MM.1S (cell line): ENCODE measurements around the gene NFILZ.

Experiments used
- DNase-seq: peaks from one replicate; pipeline ENCODE4 v3.0.0-alpha.2; 2015
- H2AFZ ChIP-seq: fragments of 300-600 bp; sonication (generic); 2 replicates; pipeline ENCODE4 v1.6.0; 2016; ENCODE audit warnings: antibody characterized with exemption, low read length
- H3F3A ChIP-seq: fragments of 300-600 bp; sonication (generic); 2 replicates; pipeline ENCODE4 v1.6.1; 2016; ENCODE audit warnings: mild to moderate bottlenecking, antibody characterized with exemption, low read length, moderate library complexity, mixed read lengths; ENCODE audit not compliant: insufficient read depth
- H3K27ac ChIP-seq: fragments of 300-600 bp; sonication (generic); 2 replicates; pipeline ENCODE4 v1.5.1; 2016; ENCODE audit warnings: mild to moderate bottlenecking, low read length
- H3K27me3 ChIP-seq: fragments of 300-600 bp; sonication (generic); replicated peaks from 2 replicates; pipeline ENCODE4 v1.6.0; 2016; ENCODE audit warnings: low read length; ENCODE audit not compliant: insufficient read depth
- H3K36me3 ChIP-seq: fragments of 300-600 bp; sonication (generic); replicated peaks from 2 replicates; pipeline ENCODE4 v1.6.1; 2016; ENCODE audit warnings: mild to moderate bottlenecking, low read length, mixed read lengths; ENCODE audit not compliant: insufficient read depth
- H3K4me1 ChIP-seq: fragments of 300-600 bp; sonication (generic); 2 replicates; pipeline ENCODE4 v1.6.1; 2016; ENCODE audit warnings: low read length, mixed read lengths
- H3K4me2 ChIP-seq: fragments of 300-600 bp; sonication (generic); 2 replicates; pipeline ENCODE4 v1.6.0; 2016; ENCODE audit warnings: low read depth, low read length
- H3K4me3 ChIP-seq: fragments of 300-600 bp; sonication (generic); 2 replicates; pipeline ENCODE4 v1.5.1; 2016; ENCODE audit warnings: low read length, mixed read lengths
- H3K79me2 ChIP-seq: fragments of 300-600 bp; sonication (generic); 2 replicates; pipeline ENCODE4 v1.6.1; 2016; ENCODE audit warnings: mixed run types, low read length, mixed read lengths
- H3K9ac ChIP-seq: fragments of 300-600 bp; sonication (generic); 2 replicates; pipeline ENCODE4 v1.6.1; 2016; ENCODE audit warnings: low read length, mixed read lengths
- H3K9me2 ChIP-seq: fragments of 300-600 bp; sonication (generic); replicated peaks from 2 replicates; pipeline ENCODE4 v1.6.1; 2016; ENCODE audit warnings: mild to moderate bottlenecking, low read length, mixed read lengths; ENCODE audit not compliant: insufficient read depth
- H3K9me3 ChIP-seq: fragments of 300-600 bp; sonication (generic); replicated peaks from 2 replicates; pipeline ENCODE4 v1.6.1; 2016; ENCODE audit warnings: mild to moderate bottlenecking, low read length, mixed read lengths; ENCODE audit not compliant: insufficient read depth
- H4K20me1 ChIP-seq: fragments of 300-600 bp; sonication (generic); 2 replicates; pipeline ENCODE4 v1.6.1; 2016; ENCODE audit warnings: mild to moderate bottlenecking, low read length, moderate library complexity, mixed read lengths; ENCODE audit not compliant: insufficient read depth
- EZH2 ChIP-seq: fragments of 300-600 bp; sonication (generic); optimal IDR thresholded peaks from 2 replicates; pipeline ENCODE3; 2017; ENCODE audit warnings: low read depth, mild to moderate bottlenecking, antibody characterized with exemption, low read length, mixed read lengths
- EZH2phosphoT487 ChIP-seq: fragments of 300-600 bp; sonication (generic); IDR thresholded peaks from 2 replicates; pipeline ENCODE4 v1.6.1; 2018; ENCODE audit warnings: antibody characterized with exemption, low read length
- TF ChIP-seq, protein P1 (sequence below): fragments of 300-600 bp; sonication (generic); IDR thresholded peaks from 2 replicates; pipeline ENCODE4 v1.5.1; 2016; ENCODE audit warnings: antibody characterized with exemption, low read length, mixed read lengths

The NFILZ gene

DNA sequence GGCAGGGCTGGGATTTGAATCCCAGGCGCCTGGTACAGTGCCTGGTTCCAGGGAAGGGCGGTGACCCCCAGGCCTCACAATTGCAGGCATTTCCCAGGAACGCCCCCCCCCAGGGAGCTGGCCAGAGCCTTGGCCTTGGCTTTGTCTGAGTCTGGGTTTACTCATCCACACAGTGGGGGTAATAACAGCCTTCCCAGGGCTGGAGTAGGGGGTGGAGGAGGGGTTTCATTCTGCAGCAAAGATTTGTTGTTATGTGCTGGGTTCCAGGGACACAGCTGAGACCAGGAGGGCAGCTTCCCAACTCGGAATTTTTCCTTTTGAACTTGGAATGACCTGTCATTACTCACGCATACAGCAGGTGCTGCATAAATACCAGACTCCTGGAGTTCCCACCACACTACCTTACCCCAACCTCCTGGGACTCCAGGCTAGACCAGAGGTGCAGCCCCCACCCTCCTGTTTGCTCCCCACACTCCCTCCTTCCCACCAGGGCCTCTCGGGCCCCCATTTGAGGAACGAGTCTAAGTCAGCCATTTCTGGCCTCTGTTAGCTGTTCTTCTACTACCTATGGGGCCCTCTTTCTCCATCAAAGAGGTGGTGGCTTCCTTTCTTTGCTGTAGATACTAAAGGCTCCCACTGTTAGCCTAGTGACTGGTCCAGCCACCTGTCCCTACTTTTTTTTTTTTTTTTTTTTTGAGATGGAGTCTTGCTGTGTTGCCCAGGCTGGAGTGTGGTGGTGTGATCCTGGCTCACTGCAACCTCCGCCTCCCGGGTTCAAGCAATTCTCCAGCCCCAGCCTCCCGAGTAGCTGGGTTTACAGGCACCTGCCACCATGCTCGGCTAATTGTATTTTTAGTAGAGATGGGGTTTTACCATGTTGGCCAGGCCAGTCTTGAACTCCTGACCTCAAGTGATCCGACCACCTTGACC lies 18.3 kb upstream of the NFILZ start:
- Histone ChIP-seq H3K4me3 (no peak overlapping the region), H3K27ac (no peak overlapping the region), H3K36me3 (no peaks in the 10 kb centered on the region), H2AFZ (no peak overlapping the region), H3K4me1 (no peaks in the 10 kb centered on the region), H3K9ac (no peak overlapping the region), H3F3A (no peaks in the 10 kb centered on the region), H3K4me2 (no peak overlapping the region), H3K9me3 (no peaks in the 10 kb centered on the region), H3K9me2 (no peaks in the 10 kb centered on the region), H3K27me3 (peaks cover 57% of the 10 kb centered on the region), H3K79me2 (no peaks in the 10 kb centered on the region), H4K20me1 (no peaks in the 10 kb centered on the region)
- TF ChIP-seq EZH2, result no peak
- TF ChIP-seq, protein P1, sequence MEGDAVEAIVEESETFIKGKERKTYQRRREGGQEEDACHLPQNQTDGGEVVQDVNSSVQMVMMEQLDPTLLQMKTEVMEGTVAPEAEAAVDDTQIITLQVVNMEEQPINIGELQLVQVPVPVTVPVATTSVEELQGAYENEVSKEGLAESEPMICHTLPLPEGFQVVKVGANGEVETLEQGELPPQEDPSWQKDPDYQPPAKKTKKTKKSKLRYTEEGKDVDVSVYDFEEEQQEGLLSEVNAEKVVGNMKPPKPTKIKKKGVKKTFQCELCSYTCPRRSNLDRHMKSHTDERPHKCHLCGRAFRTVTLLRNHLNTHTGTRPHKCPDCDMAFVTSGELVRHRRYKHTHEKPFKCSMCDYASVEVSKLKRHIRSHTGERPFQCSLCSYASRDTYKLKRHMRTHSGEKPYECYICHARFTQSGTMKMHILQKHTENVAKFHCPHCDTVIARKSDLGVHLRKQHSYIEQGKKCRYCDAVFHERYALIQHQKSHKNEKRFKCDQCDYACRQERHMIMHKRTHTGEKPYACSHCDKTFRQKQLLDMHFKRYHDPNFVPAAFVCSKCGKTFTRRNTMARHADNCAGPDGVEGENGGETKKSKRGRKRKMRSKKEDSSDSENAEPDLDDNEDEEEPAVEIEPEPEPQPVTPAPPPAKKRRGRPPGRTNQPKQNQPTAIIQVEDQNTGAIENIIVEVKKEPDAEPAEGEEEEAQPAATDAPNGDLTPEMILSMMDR, result no peak
- TF ChIP-seq EZH2phosphoT487, result no peak
- DNase-seq, result no peak

- Histone ChIP-seq H3F3A (no peaks in the 10 kb centered on the region), H3K27me3 (peaks cover 58% of the 10 kb centered on the region), H3K27ac (no peak overlapping the region), H3K4me1 (no peaks in the 10 kb centered on the region), H2AFZ (no peak overlapping the region), H4K20me1 (no peaks in the 10 kb centered on the region), H3K9ac (no peak overlapping the region), H3K9me3 (no peaks in the 10 kb centered on the region), H3K9me2 (no peaks in the 10 kb centered on the region), H3K79me2 (no peaks in the 10 kb centered on the region), H3K4me2 (no peak overlapping the region), H3K36me3 (no peaks in the 10 kb centered on the region), H3K4me3 (no peak overlapping the region)
- DNase-seq, result no peak
- TF ChIP-seq, protein P1, result no peak
- no peak for TF ChIP-seq EZH2
- TF ChIP-seq EZH2phosphoT487, result no peak
These were observed 17.6 kb upstream of the NFILZ start for GRCh38 chr19:8612807-8613171.

DNA sequence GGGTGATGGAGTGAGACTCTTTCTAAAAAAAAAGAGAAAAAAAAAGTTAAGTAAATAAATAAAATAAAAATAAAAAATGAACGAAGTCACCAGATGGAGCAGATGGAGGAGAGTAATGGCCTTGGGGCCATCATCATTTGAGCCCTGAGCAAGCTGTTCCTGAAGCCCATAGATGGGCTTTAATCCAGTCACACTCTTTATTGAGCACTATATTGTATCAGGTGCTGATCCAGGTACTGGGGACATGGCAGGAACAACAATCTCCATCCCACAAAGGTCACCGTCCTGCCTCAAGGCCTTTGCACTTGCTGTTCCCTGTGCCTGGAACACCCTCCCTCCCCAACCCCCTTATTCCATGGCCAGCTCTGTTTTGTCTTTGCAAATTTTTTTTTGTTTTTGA lies 16.0 kb upstream of the NFILZ start:
- no peak overlapping the region for H2AFZ ChIP-seq
- H3F3A ChIP-seq, result no peaks in the 10 kb centered on the region
- peaks cover 61% of the 10 kb centered on the region for H3K27me3 ChIP-seq
- H3K9ac ChIP-seq, result no peak overlapping the region
- no peak overlapping the region for H3K4me3 ChIP-seq
- no peaks in the 10 kb centered on the region for H3K4me1 ChIP-seq
- H3K4me2 ChIP-seq, result no peak overlapping the region
- no peaks in the 10 kb centered on the region for H3K36me3 ChIP-seq
- no peak for DNase-seq
- no peaks in the 10 kb centered on the region for H3K79me2 ChIP-seq
- no peaks in the 10 kb centered on the region for H4K20me1 ChIP-seq
- H3K9me3 ChIP-seq, result no peaks in the 10 kb centered on the region
- no peaks in the 10 kb centered on the region for H3K9me2 ChIP-seq
- TF ChIP-seq, protein P1, result no peak
- TF ChIP-seq EZH2, result no peak
- no peak for TF ChIP-seq EZH2phosphoT487
- H3K27ac ChIP-seq, result no peak overlapping the region
